ENCODE measurements around the gene ATP2A2.
"Not testable (repeated sequence)": the region's sequence is repeated elsewhere in the genome, so short reads cannot be mapped to it uniquely, and the experiment has no call there.

The ATP2A2 gene

GRCh38 chr12:110253176-110253575, 27.9 kb upstream of the ATP2A2 start:
- Histone ChIP-seq H3K4me3 (ENCODE audit: insufficient read depth in 1 of 2, low read depth in 1 of 2, low read length in 2 of 2) (peak overlapping the region in 1 of 2 experiments; percentile 63), H2BK120ac (ENCODE audit: low read depth, low read length) (no peak overlapping the region), H3K27ac (ENCODE audit: low read length, poor library complexity, severe bottlenecking) (no peak overlapping the region), H3K4ac (ENCODE audit: low read depth in 1 of 2, low read length in 2 of 2) (no peak overlapping the region), H4K8ac (ENCODE audit: low read length) (peak overlapping the region; percentile 90), H4K91ac (ENCODE audit: low read length) (peak overlapping the region; percentile 41), H3K79me1 (replicated peaks; ENCODE audit: low read length, poor library complexity, severe bottlenecking) (no peaks in the 10 kb centered on the region), H2BK5ac (ENCODE audit: low read depth, low read length, poor library complexity, severe bottlenecking) (no peak overlapping the region), H3K27me3 (ENCODE audit: control insufficient read depth in 1 of 2, insufficient read depth in 1 of 2, low read length in 2 of 2) (no peaks in the 10 kb centered on the region), H3K23ac (ENCODE audit: low read length in 2 of 2) (no peak overlapping the region), H3K14ac (ENCODE audit: low read length in 2 of 2) (no peak overlapping the region), H3K36me3 (ENCODE audit: control insufficient read depth in 1 of 2, insufficient read depth in 2 of 2, low read depth in 1 of 2, low read length in 2 of 2) (no peaks in the 10 kb centered on the region), H3K9me3 (ENCODE audit: control insufficient read depth, low read length) (no peaks in the 10 kb centered on the region), H2AK5ac (ENCODE audit: low read length, severe bottlenecking) (no peak overlapping the region), H3K9ac (ENCODE audit: low read length) (peak overlapping the region; percentile 68), H3K18ac (ENCODE audit: low read depth in 1 of 2, low read length in 2 of 2) (no peak overlapping the region), H3K4me1 (ENCODE audit: control insufficient read depth, insufficient read depth, low read depth, low read length) (peaks cover 30% of the 10 kb centered on the region), H2BK12ac (ENCODE audit: low read length in 2 of 2) (no peak overlapping the region), H2BK15ac (ENCODE audit: low read depth, poor library complexity, severe bottlenecking) (peak overlapping the region; percentile 64), H3K4me2 (ENCODE audit: low read length, poor library complexity, severe bottlenecking) (no peak overlapping the region), H2AFZ (ENCODE audit: low read depth, low read length) (no peak overlapping the region)
- peak; percentile 69 for DNase-seq
- 54% methylated on average over 8 of the region's 9 CpGs for WGBS

- Histone ChIP-seq H2AFZ (ENCODE audit: low read depth, low read length) (no peak overlapping the region), H3K9me3 (ENCODE audit: control insufficient read depth, low read length) (no peaks in the 10 kb centered on the region), H3K4me1 (ENCODE audit: control insufficient read depth, insufficient read depth, low read depth, low read length) (peaks cover 16% of the 10 kb centered on the region), H2BK12ac (ENCODE audit: low read length in 2 of 2) (no peak overlapping the region), H3K18ac (ENCODE audit: low read depth in 1 of 2, low read length in 2 of 2) (no peak overlapping the region), H3K27ac (ENCODE audit: low read length, poor library complexity, severe bottlenecking) (no peak overlapping the region), H2BK5ac (ENCODE audit: low read depth, low read length, poor library complexity, severe bottlenecking) (no peak overlapping the region), H3K9ac (ENCODE audit: low read length) (no peak overlapping the region), H3K36me3 (ENCODE audit: control insufficient read depth in 1 of 2, insufficient read depth in 2 of 2, low read depth in 1 of 2, low read length in 2 of 2) (no peaks in the 10 kb centered on the region), H2BK15ac (ENCODE audit: low read depth, poor library complexity, severe bottlenecking) (peak overlapping the region; percentile 7), H3K79me1 (replicated peaks; ENCODE audit: low read length, poor library complexity, severe bottlenecking) (no peaks in the 10 kb centered on the region), H3K14ac (ENCODE audit: low read length in 2 of 2) (no peak overlapping the region), H3K27me3 (ENCODE audit: control insufficient read depth in 1 of 2, insufficient read depth in 1 of 2, low read length in 2 of 2) (no peaks in the 10 kb centered on the region), H3K23ac (ENCODE audit: low read length in 2 of 2) (no peak overlapping the region), H3K4me3 (ENCODE audit: insufficient read depth in 1 of 2, low read depth in 1 of 2, low read length in 2 of 2) (no peak overlapping the region), H3K4me2 (ENCODE audit: low read length, poor library complexity, severe bottlenecking) (no peak overlapping the region), H2BK120ac (ENCODE audit: low read depth, low read length) (peak overlapping the region; percentile 29), H2AK5ac (ENCODE audit: low read length, severe bottlenecking) (no peak overlapping the region), H3K4ac (ENCODE audit: low read depth in 1 of 2, low read length in 2 of 2) (peak overlapping the region in 1 of 2 experiments; percentile 4), H4K8ac (ENCODE audit: low read length) (no peak overlapping the region), H4K91ac (ENCODE audit: low read length) (no peak overlapping the region)
- WGBS, result 97% methylated on average over 6 of the region's 6 CpGs
- no peak for DNase-seq
Measured at GRCh38 chr12:110254971-110255540, 26.0 kb upstream of the ATP2A2 start.

GRCh38 chr12:110255890-110256456, 25.1 kb upstream of the ATP2A2 start:
- H2AFZ ChIP-seq (ENCODE audit: low read depth, low read length); H3K9me3 ChIP-seq (ENCODE audit: control insufficient read depth, low read length); H4K8ac ChIP-seq (ENCODE audit: low read length); H3K23ac ChIP-seq (ENCODE audit: low read length in 2 of 2); H2AK5ac ChIP-seq (ENCODE audit: low read length, severe bottlenecking); H3K4me3 ChIP-seq (ENCODE audit: insufficient read depth in 1 of 2, low read depth in 1 of 2, low read length in 2 of 2); H2BK5ac ChIP-seq (ENCODE audit: low read depth, low read length, poor library complexity, severe bottlenecking); H3K9ac ChIP-seq (ENCODE audit: low read length); H3K18ac ChIP-seq (ENCODE audit: low read depth in 1 of 2, low read length in 2 of 2); H3K36me3 ChIP-seq (ENCODE audit: control insufficient read depth in 1 of 2, insufficient read depth in 2 of 2, low read depth in 1 of 2, low read length in 2 of 2); H2BK15ac ChIP-seq (ENCODE audit: low read depth, poor library complexity, severe bottlenecking); H3K79me1 ChIP-seq (replicated peaks; ENCODE audit: low read length, poor library complexity, severe bottlenecking); H2BK12ac ChIP-seq (ENCODE audit: low read length in 2 of 2); H3K14ac ChIP-seq (ENCODE audit: low read length in 2 of 2); H3K27ac ChIP-seq (ENCODE audit: low read length, poor library complexity, severe bottlenecking); H4K91ac ChIP-seq (ENCODE audit: low read length); DNase-seq; H3K4ac ChIP-seq (ENCODE audit: low read depth in 1 of 2, low read length in 2 of 2); H3K27me3 ChIP-seq (ENCODE audit: control insufficient read depth in 1 of 2, insufficient read depth in 1 of 2, low read length in 2 of 2); H3K4me2 ChIP-seq (ENCODE audit: low read length, poor library complexity, severe bottlenecking): not testable (repeated sequence)
- peaks cover 11% of the 10 kb centered on the region for H3K4me1 ChIP-seq (ENCODE audit: control insufficient read depth, insufficient read depth, low read depth, low read length)
- WGBS, result over 99% methylated on average over 6 of the region's 11 CpGs
- H2BK120ac ChIP-seq (ENCODE audit: low read depth, low read length), result peak overlapping the region; percentile 8

GRCh38 chr12:110256780-110257431, 24.1 kb upstream of the ATP2A2 start:
- Histone ChIP-seq H3K23ac (ENCODE audit: low read length in 2 of 2) (no peak overlapping the region), H3K4me2 (ENCODE audit: low read length, poor library complexity, severe bottlenecking) (no peak overlapping the region), H2BK15ac (ENCODE audit: low read depth, poor library complexity, severe bottlenecking) (peak overlapping the region; percentile 52), H3K9me3 (ENCODE audit: control insufficient read depth, low read length) (no peaks in the 10 kb centered on the region), H3K36me3 (ENCODE audit: control insufficient read depth in 1 of 2, insufficient read depth in 2 of 2, low read depth in 1 of 2, low read length in 2 of 2) (no peaks in the 10 kb centered on the region), H2AK5ac (ENCODE audit: low read length, severe bottlenecking) (no peak overlapping the region), H4K8ac (ENCODE audit: low read length) (peak overlapping the region; percentile 90), H3K79me1 (replicated peaks; ENCODE audit: low read length, poor library complexity, severe bottlenecking) (no peaks in the 10 kb centered on the region), H2BK5ac (ENCODE audit: low read depth, low read length, poor library complexity, severe bottlenecking) (no peak overlapping the region), H4K91ac (ENCODE audit: low read length) (peak overlapping the region; percentile 78), H3K27me3 (ENCODE audit: control insufficient read depth in 1 of 2, insufficient read depth in 1 of 2, low read length in 2 of 2) (no peaks in the 10 kb centered on the region), H3K14ac (ENCODE audit: low read length in 2 of 2) (peak overlapping the region in 1 of 2 experiments; percentile 28), H3K9ac (ENCODE audit: low read length) (no peak overlapping the region), H2BK12ac (ENCODE audit: low read length in 2 of 2) (peak overlapping the region; percentile 28 to 89), H3K18ac (ENCODE audit: low read depth in 1 of 2, low read length in 2 of 2) (peak overlapping the region; percentile 52 to 83), H2AFZ (ENCODE audit: low read depth, low read length) (no peak overlapping the region), H3K4ac (ENCODE audit: low read depth in 1 of 2, low read length in 2 of 2) (peak overlapping the region; percentile 54 to 90), H2BK120ac (ENCODE audit: low read depth, low read length) (peak overlapping the region; percentile 52), H3K4me3 (ENCODE audit: insufficient read depth in 1 of 2, low read depth in 1 of 2, low read length in 2 of 2) (no peak overlapping the region), H3K27ac (ENCODE audit: low read length, poor library complexity, severe bottlenecking) (no peak overlapping the region), H3K4me1 (ENCODE audit: control insufficient read depth, insufficient read depth, low read depth, low read length) (peaks cover 11% of the 10 kb centered on the region)
- DNase-seq, result peak; percentile 62
- 66% methylated on average over 10 of the region's 12 CpGs for WGBS

All from mesenchymal stem cell (in vitro differentiated cells and primary cell).